Thoracic aorta (tissue), 2 donors: ENCODE data around the gene TENM3. TPM values are rescaled to one million over a fixed set of nuclear protein-coding genes. Genes with fewer than 3 reads are reported as not detected.
A peak's percentile ranks its signal among the peaks of the same experiment; 100 is the strongest.

ENCODE experiments used
- ATAC-seq: fragments of 150-250 bp; one replicate; pipeline ENCODE4 v1.8.0; 2017; ENCODE audit warnings: low read depth; ENCODE audit not compliant: insufficient number of reproducible peaks, low FRiP score
- DNase-seq: peaks from one replicate; pipeline ENCODE4 v3.0.0-alpha.2; 2020; ENCODE audit warnings: low spot score
- H3K27ac ChIP-seq, 2 donors: fragments of 200-600 bp; sonication (generic); 1 replicate in 1 of 2; 2 replicates in 1 of 2; pipeline ENCODE4 v1.5.1; 2016; ENCODE audit warnings: mild to moderate bottlenecking in 2 of 2, moderate library complexity in 2 of 2
- H3K27me3 ChIP-seq: fragments of 200-600 bp; sonication (generic); replicated peaks from 2 replicates; pipeline ENCODE4 v1.6.0; 2016; ENCODE audit warnings: mild to moderate bottlenecking; ENCODE audit not compliant: insufficient read depth
- H3K36me3 ChIP-seq: fragments of 200-600 bp; sonication (generic); one replicate; pipeline ENCODE4 v1.5.1; 2016
- H3K4me1 ChIP-seq, 2 donors: fragments of 200-600 bp; sonication (generic); 1 replicate in 1 of 2; 2 replicates in 1 of 2; pipeline versions ENCODE4 v1.5.1 to v1.6.0; 2016; ENCODE audit warnings: low read depth in 2 of 2, mild to moderate bottlenecking in 1 of 2; ENCODE audit not compliant: control insufficient read depth in 1 of 2
- H3K4me3 ChIP-seq: fragments of 200-600 bp; sonication (generic); 2 replicates; pipeline ENCODE4 v1.5.1; 2016; ENCODE audit warnings: mild to moderate bottlenecking
- H3K9me3 ChIP-seq: fragments of 200-600 bp; sonication (generic); 2 replicates; pipeline ENCODE4 v1.5.1; 2016
- CTCF ChIP-seq: fragments of 200-600 bp; sonication (generic); IDR thresholded peaks from one replicate; pipeline ENCODE4 v1.5.1; 2019; ENCODE audit warnings: antibody characterized with exemption
- total RNA-seq, 2 donors: library from RNA; depleted of rRNA; stranded (reverse); fragments of >200 nt; gene quantifications; one replicate each; pipeline versions ENCODE4 v1.1.0 to v1.2.3, GENCODE V29; 2016

Gene TENM3
- total RNA-seq, 2 donors from 2014 or later, result 0.68 to 8.0 TPM

GRCh38 chr4:182449930-182450439, 206.8 kb downstream of the TENM3 start:
- Histone ChIP-seq H3K36me3 (no peaks in the 10 kb centered on the region), H3K4me1 (peaks cover 9 to 11% of the 10 kb centered on the region in 2 donors), H3K27me3 (no peaks in the 10 kb centered on the region), H3K27ac (no peak overlapping the region), H3K9me3 (no peaks in the 10 kb centered on the region), H3K4me3 (peak overlapping the region; percentile 79)
- no peak for TF ChIP-seq CTCF
- DNase-seq (no peak), ATAC-seq (no peak)

- DNase-seq (no peak), ATAC-seq (no peak)
- no peaks in the 10 kb centered on the region for H3K9me3 ChIP-seq
- H3K36me3 ChIP-seq, result no peaks in the 10 kb centered on the region
- H3K4me1 ChIP-seq, result peaks cover 9 to 11% of the 10 kb centered on the region in 2 donors
- TF ChIP-seq CTCF, result no peak
- no peak overlapping the region for H3K4me3 ChIP-seq
- H3K27ac ChIP-seq, result no peak overlapping the region
- H3K27me3 ChIP-seq, result no peaks in the 10 kb centered on the region
These were observed 208.2 kb downstream of the TENM3 start for GRCh38 chr4:182451441-182451840.

- H3K27ac ChIP-seq, result no peak overlapping the region
- no peak for ATAC-seq
- no peaks in the 10 kb centered on the region for H3K27me3 ChIP-seq
These were observed 210.6 kb downstream of the TENM3 start for GRCh38 chr4:182453830-182454229.

GRCh38 chr4:182454440-182455013, 211.3 kb downstream of the TENM3 start:
- DNase-seq, result no peak
- ATAC-seq, result no peak
- H3K4me3 ChIP-seq, result no peak overlapping the region
- no peak overlapping the region for H3K27ac ChIP-seq
- H3K27me3 ChIP-seq, result no peaks in the 10 kb centered on the region
- TF ChIP-seq CTCF, result no peak
- no peaks in the 10 kb centered on the region for H3K9me3 ChIP-seq
- peaks cover 1 to 3% of the 10 kb centered on the region in 2 donors for H3K4me1 ChIP-seq
- no peaks in the 10 kb centered on the region for H3K36me3 ChIP-seq

More at GRCh38 chr4:182453830-182454229, 210.6 kb downstream of the TENM3 start:
- H3K9me3 ChIP-seq, result no peaks in the 10 kb centered on the region
- H3K4me3 ChIP-seq, result no peak overlapping the region
- H3K36me3 ChIP-seq, result no peaks in the 10 kb centered on the region
- TF ChIP-seq CTCF, result no peak
- H3K4me1 ChIP-seq, result peaks cover 5 to 7% of the 10 kb centered on the region in 2 donors
- DNase-seq, result no peak

- Histone ChIP-seq H3K4me3 (no peak overlapping the region), H3K27me3 (no peaks in the 10 kb centered on the region), H3K36me3 (no peaks in the 10 kb centered on the region), H3K4me1 (no peaks in the 10 kb centered on the region), H3K27ac (no peak overlapping the region), H3K9me3 (no peaks in the 10 kb centered on the region)
- DNase-seq (no peak), ATAC-seq (no peak)
- TF ChIP-seq CTCF, result no peak
These were observed 221.9 kb downstream of the TENM3 start for GRCh38 chr4:182465114-182465513.
